GM20431 (cell line): ENCODE measurements around the gene ISYNA1.

Experiments used
- in situ Hi-C: fragments of 300-500 bp; cut with MseI, MboI; formaldehyde crosslinking; loops from one replicate; pipeline ENCODE4 v1.15.0; 2020; ENCODE audit warnings: low sequenced_read_pairs; ENCODE audit not compliant: unreplicated experiment

The ISYNA1 gene

DNA sequence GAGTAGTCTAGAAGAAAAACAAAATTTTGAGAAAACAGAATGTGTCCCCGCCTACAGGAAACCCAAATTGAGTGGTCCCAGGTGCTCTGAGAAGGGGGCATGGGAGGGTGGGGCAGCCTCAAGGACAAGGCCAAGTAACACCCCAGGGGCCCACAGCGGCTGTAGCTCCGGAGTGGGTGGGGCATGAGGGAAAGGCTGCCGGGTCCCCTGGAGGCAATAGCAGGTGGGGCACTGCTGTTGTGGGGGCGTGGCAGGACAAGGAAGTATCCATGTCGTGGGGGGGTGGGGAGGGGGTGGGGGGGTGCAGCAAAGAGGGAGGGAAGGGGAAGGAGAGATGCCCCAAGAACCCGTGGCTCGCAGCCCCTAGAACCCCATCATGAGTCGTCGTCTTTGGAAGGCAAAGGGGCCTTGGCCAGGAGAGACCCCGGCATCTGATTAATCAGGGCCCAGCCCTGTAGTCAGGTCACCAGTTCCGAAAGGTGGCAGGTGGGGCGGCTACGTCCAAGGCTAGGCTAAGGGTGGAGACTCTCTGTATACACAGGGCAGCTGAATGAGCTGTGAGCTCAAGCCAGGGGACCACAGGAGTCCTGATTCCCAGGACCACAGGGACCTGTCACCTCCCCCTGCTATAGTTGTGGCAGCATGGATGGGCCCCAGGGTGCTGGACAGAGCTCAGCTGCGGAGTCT is 7.5 kb upstream of the ISYNA1 start:
- in situ Hi-C loops: no loop called here

DNA sequence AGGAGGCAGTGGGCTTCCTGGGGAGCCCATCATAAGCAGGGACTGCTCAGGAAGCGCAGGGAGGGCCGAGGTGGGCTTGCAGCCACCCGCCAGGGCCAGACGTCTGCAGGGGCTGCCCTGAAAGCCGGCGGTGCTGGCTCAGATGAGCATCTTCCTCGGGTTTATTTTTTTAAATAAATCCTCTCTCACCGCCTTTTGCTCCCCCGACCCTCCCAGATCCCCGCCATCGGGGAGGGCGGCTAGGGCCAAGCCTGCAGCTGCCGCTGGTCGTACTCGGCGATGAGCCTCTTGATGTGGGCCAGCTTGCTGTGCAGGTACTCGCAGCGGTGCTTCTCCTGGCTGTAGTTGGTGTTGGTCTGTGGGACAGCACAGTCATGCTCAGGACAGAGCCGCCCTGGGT is 6.6 kb upstream of the ISYNA1 start:
- in situ Hi-C loops: no loop called here

DNA sequence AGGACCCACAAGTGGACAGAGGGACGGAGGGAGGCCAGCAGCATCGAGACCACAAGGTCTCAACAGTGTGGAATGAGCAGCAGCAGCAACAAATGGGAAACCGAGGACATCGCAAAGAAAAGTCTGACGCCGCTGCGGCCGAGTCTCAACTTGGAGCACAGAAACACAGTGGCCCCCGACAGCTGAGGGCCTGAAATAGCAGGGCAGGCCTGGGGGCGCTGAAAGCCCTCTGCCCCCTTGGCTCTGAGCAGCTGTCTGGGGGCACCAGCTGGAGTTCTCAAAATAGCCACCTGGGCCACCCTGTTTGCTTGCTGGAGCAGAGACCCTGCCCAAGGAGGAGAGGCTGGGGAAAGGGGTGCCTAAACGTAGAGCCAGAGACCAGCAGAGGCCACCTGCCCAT is 5.9 kb upstream of the ISYNA1 start:
- in situ Hi-C loops: no loop called here

DNA sequence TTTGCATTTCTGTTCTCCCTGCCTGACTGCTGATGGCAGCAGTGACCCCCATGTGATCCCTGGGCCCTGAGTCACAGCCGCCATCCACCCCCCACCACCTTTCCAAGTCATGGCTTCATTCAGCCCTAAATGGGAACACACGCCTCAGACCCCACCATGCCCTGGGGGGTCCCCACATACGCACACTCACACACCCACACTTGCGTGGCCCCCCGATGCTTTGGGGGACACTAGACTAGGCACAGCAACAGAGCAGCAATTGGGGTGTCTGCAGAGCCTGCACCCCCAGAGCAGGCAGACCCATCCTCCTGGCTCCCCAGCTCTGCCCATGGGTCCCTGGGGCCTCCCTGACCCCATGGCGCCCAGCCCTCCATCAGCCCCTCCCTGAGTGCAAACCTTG is 5.5 kb upstream of the ISYNA1 start:
- in situ Hi-C loops: no loop called here

DNA sequence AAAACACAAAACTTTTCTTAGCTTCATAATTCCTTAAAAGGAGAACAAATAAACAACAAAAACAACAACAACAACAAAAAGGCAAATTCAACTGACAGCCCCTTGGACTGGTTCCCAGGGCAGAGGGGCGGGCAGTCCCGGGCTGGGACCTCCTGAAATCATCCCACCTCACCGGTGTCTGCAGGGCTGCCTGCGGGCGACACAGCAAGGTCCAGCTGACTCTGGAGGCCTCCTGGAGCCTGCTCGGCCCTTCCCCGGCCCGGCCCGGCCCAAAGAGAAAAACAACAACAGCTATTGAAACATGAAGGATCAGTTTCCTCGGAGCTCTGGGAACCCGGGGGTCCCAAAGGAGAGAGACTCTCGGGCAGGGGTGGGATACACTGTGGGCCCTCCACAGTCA is 5.0 kb upstream of the ISYNA1 start:
- in situ Hi-C loops: no loop called here

DNA sequence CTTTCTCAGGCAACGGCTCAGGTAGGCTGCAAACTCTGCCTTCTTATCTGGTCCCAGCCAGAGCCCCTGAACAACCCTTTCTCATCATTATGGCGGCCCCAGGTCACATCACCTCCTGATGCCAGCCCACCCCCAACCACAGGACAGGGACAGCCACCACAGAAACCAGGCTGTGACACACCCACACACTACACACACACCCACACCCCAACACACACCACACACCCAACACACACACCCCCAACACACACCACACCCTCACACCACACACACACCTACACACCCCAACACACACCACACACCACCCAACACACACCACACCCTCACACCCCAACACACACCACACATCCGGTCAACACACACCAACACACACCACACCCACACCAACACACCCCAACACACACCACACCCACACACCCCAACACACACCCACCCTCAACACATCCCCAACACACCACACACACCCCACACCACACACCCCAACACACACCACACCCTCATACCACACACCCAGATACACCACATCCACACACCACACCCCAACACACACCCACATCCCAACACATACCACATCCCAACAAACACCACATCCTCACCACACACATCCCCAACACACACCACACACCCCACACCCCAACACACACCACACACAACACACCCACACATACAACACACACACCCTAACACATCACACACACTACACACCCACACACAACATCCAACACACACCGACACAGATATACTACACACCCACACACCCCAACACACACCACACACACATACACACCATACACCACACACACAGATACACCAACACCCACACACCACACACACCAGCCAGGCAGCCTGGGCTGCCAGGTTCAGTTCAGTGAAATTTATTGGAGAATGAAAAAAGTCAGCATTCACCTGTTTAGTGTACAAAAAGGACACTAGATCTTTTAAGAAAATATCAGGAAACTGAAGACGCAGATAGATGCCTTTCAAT is 4.2 kb upstream of the ISYNA1 start:
- in situ Hi-C loops: no loop called here

DNA sequence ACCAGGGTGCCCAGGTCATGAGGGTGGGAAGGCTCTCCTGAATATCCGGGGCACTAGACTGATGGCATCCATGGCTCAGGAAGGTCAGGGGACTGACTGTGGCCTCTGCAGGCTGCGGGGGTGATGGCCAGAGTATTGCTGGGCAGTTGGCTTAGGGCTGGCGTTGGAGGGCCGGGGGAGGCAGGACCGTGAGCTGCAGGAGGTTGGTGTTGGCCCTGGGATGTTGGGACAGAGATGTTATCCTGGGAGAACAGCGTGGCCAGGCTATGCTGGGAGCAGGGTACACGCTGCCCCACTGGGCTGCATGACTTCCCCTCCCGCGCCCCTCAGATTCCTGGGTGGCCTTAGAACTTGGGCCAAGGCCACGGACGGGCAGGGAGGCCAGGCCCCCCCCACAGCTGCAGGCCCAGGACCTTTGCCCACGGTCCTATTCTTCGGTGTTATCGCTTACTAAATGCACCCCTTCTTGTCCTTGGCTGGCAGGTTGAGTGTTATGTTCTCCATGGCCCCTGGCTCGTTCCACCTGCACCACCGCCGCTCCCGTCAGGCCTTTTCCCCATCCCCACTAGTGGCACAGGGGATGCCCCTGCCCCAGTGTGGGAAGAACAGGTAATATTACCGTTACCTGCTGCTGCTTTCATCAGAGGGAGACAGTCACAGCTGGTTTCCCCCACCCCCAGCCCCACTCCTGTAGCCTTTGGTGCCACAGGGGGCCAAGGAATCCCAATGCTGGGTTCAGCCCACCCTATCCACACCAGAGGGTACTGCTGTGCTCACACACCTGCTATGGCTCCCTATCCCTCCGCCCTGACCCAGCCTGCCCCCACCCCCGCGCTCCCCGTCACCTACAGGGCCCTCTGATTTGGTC is 3.2 kb upstream of the ISYNA1 start:
- in situ Hi-C loops: no loop called here

DNA sequence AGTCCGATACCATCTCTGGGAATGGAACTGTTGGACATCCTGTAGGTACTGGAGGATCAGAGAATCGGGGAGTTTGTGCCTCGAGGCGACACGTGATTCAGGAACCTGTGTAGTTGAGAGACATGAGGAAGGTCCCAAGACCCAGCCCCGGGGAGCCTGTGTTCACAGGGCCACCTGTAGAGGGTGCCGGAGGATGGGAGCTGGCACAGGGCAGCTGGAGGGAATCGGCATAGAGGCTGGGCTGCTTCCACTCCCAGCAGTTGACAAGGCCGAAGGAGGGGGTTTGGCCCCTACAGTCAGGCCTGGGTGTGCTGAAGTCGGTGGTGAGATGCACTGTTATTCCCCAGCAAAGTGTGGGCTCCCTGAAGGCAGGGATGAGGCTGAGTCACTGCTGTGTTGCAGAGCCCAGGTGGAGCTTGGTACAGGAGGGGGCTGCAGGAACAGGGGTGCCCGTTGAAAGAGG is 2.5 kb upstream of the ISYNA1 start:
- in situ Hi-C loops: no loop called here

DNA sequence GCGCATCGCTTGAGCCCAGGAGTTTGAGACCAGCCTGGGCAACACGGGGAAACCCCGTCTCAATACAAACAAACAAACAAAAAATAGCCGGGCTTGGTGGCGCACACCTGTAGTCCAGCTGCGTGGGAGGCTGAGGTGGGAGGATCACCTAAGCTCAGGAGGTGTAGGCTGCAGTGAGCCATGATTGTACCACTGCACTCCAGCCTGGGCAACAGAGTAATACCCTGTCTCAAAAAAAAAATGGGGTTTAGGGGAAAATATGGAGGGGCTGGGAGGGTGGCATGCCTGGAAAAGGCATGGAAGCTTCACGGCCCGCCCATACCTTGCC is 1.9 kb upstream of the ISYNA1 start:
- in situ Hi-C loops: no loop called here

DNA sequence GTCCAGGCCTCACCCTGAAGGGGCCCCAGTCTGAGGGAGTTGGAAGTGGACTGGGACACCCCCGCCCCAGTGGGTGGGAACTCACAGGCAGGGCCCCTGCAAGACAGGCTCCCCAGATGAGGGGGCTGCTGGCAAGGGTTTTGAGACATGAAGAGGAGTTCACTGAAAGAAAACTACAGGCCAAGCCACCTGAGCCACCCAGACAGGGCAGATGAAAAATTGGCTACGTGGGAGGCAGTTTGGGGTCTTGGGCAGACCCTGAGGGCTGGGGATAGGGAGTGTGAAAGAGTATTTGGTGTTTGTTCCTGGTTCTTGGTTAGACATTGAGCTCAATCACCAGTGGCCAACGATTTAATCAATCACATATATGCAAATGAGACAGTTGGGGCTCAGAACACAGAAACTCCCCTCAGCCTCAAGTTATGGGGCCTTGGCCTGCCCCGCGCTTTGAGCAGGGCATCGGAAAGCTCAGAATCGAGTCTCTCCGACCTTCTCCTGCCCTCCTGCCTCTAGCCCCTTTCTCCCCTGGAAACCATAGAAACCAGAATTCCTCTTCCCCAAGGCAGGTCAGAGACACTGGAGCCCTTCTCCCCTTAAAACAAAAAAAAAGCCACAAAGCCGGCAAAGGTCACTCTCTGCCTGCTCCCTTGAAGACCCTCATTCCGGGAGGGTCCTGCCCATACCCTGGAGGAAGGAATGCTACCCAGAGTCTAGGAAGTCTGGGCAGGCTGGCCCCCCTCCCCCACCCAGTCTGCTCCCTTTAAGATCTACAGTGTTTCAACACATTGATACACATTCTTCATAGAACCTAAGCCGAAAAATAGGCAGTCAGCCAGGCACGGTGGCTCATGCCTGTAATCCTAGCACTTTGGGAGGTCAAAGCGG is 1.3 kb upstream of the ISYNA1 start:
- in situ Hi-C loops: no loop called here

DNA sequence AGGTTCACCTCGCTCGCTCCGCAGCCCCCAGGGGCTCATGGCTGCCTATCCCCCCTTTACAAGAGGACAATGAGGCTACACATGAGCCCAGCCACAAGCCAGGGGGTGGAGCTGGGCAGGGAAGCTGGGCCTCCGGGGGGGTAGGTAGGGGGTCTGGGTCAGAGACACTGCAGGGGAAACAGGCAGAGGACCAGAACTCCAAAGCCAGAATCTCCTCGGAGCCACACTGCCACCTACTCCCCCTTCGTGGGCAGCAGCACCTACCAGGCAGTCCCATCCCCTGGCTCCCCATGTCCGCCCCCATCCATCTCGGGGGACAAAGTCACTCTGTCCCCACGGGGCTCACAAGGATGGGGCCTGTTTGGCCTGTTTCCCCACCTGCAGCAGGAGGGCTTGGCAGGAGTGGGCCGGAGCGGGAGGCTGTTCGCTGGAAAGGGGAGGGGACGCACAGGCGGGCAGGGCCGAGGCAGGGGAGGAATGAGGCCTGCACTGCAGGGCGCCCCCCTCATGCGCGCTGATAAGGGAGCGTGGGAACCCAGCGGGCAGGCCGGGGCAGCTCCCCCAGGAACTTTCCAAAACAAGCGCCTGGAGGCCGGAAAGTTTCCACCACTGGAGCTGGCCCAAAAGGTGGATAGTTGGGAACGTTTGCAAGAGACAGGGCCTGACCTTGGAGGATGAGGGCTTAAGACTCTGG is 545 bp upstream of the ISYNA1 start:
- in situ Hi-C loops: no loop called here

DNA sequence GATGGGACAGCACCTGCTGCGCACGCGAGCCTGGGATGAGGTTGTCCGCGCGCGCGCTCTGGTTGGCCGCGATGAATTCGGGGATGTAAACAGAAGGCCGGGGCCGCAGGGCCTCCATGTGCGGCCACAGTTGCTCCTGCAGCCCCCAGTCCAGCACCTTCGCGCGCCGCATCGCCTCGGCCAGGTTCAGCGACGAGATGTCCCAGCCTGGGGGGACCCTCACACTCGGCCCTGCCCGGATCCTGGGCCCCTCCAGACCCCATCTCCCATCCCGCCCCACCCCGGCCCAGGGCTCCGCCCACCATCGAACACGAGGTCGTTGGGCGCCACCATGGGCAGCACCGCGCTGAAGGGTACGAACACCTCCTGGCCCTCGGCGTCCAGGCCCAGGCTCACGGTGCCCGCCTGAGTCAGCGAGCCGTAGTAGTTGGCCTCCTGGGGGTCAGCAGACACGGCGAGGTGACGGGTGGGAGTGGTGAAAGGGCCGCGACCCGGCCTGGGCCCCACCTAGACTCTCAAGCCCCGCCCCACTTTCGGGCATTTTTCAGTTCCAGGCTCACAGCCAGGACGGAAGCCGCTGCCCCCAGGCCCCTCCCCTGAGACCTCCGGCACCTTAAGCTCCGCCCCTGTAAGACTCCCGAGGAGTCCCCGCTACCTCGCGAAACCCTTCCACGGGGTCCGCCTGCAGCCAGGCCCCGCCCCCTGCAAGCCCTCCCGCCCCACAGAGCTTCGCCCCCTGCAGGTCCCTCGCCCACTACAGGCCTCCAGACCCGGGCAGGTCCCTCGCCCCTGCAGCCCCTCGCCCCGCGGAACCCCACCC is 1.1 kb downstream of the ISYNA1 start:
- in situ Hi-C loops: no loop called here

DNA sequence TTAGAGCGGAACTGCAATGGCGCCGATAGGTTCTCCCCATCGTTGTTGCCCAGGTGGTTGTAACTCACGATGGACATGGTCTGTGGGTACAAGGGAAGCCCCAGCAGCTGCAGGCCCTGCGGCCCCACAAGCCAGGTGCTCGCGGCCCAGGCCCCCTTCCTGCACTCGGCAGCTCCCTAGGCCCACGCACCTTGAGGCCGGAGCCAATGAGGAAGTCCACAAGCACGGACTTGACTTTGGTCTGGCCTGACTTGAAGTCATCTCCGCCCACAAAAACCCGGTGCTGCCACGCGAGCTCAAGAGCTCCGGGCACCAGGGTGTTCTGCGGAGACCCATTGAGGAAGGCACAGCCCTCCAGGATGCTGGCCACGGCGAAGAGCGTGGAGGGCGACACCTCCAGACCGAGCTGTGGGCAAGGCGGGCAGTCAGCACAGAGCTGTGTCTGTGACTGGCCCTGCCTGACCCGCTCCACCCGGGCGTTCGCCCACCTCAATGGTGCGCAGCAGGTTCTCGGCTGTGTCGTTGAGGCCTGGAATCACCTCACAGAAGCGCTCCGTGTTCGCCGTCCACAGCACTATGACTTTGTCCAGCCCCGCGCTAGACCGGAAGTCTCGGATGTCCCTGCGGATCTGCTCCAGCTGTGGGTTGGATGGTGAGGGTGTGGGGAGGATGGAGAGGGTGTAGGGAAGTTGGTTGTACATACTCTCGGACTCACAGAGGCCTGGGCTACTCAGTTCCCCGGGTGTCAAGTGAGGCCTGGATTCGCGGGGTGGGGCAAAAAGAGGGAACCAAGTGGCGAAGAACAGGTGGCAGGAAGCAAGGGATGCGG is 1.9 kb downstream of the ISYNA1 start:
- in situ Hi-C loops: no loop called here

DNA sequence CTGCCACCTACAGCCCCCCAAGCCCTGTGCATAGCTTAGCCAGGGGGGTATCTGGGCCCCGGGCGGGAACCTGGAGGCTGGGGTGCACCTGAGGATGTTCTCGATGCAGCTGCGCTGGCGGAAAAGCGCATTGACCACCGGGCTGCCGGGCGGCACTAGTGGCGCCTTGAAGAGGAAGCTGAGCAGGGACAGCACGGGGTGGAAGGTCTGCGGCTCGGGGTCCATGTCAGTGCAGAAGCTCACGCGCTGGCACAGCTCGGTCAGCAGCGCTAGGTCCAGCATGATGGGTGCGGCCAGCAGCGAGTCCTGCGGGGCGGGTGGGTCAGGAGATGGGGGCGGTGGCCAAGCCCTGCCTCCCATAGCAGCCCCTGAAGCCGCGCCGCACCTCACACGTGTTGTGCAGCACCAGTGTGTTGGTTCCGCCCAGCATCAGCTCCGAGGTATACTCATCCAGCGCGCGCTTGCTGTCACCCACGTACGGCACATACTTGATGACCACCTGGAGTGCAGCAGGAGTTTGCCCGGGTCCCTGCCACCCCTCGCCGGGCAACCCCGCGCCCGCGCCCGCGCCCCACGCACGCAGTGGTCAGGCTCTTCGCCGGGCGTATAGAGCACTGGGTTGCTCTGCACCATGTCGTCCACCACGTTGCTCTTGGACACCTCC is 2.6 kb downstream of the ISYNA1 start:
- in situ Hi-C loops: no loop called here

DNA sequence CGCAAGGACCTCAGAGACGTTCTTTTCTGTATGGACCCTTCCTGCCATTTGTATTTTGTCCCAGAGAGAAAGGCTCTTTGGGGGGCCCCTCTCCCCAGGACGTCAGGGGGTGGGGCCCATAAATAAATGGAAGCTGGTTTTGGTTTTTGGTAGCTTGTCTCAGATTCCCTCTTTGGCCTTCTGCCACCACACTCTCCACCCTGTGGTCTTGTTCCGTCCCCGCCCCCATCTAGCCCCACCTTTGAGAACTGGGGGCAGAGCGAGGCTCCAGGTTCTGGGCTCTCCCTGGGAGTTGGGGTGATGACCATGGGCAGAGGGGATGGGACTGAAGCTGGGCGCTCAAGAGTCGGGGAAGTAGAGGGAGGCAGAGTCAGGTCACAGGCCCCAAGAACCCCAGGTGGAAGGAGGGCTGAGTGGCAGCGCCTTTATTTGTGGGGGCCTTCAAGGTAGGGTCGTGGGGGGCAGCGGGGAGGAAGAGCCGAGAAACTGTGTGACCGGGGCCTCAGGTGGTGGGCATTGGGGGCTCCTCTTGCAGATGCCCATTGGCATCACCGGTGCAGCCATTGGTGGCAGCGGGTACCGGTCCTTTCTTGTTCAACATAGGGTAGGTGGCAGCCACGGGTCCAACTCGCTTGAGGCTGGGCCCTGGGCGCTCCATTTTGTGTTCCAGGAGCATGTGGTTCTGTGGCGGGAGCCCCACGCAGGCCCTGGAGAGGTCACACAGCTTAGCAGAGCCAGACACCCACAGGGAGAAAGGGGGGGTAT is 3.3 kb downstream of the ISYNA1 start:
- in situ Hi-C loops: no loop called here

DNA sequence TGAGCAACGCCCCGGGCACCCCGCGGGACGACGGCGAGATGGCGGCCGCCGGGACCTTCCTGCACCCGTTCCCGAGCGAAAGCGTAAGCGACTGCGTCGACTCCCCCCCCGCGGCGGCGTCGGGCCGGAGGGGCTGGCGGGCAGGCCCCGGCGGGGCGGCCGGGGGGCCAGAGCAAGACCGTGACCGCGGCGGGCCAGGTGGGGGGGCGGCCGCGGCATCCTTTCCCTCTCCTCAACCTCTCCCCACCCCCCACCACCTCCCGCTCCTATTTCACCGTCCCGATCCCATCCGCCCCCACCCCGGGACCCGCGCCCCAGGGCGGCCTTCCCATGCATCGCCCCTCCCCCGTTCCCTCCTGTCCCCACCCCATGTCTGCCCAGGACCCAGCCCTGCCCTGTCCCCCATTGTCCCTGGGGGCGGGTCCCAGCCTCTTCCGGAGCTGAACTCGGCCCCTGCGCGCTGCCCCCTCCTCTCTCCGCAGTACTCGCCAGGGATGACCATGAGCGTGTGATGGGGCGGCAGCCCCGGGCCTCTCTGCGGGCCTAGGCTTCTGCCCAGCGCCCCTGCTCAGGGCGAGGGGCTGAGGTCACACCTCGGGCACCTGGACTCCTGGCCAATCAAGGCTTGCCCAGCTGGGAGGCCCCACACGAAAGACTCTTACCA is 4.1 kb downstream of the ISYNA1 start:
- in situ Hi-C loops: no loop called here
